ENCODE results near the gene SYNPO. TPM values are rescaled to one million over a fixed set of nuclear protein-coding genes. Genes with fewer than 3 reads are reported as not detected.

Gene SYNPO
- polyA plus RNA-seq, 2 of the 4 experiments (the other 2 are of a cell fraction) = 13.7 to 33.9 TPM

DNA sequence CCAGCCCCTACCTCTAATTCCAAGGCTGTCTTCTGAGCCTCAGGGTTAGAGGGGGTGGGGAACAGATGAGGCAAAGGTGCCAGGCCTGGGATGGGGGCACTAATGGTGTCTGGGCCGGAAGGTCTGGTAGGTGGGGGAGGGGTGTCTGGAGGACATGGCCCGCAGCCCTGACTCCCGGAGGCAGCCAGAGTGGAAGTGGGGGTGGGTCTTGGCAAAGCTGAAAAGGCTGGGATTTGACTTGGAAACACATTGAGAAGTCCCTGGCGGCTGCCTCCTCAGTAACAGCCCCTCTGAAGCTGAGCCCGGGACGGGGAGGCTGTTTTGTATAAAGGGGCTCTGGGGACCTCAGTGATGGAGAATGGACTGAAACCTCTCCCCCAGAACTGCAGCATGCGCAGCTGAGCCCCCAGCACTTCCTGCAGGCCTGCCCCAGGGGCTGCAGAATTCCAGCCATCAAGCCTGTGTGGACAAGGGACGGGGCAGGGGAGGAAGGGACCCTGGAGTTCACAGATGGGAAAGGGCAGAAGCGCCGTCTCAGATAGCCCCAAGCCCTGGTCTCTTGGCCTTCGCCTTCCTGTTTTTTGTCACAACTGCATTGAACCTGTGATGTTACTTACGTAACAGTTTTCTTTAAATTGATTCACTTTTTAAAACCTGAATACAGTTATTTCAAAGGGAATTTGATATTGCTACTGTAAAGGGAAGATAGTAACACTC is 49.3 kb upstream of the SYNPO start:
- CTCF ChIA-PET = interaction anchor here (1.1 to 2.1 kb wide), 3 partner anchors 13 to 31 kb away, joined by 3 to 8 read pairs (median 4); no protein-coding TSS in a partner anchor
- Histone ChIP-seq H3K27ac (peak overlapping the region in 1 of 2 experiments; percentile 25; a peak in 1 of 6 replicates), H3K4me3 (no peak overlapping the region), H3K9me3 (no peaks in the 10 kb centered on the region), H3K4me2 (no peak overlapping the region), H3K4me1 (no peaks in the 10 kb centered on the region)
- DNase-seq (ENCODE audit: low read depth in 1 of 2, low spot score in 1 of 2) (no peak), ATAC-seq (0 out of 6 replicates have a peak, but pooled peaks of 1 of the 2 experiments have one; percentile 15), FAIRE-seq (no peak)
- WGBS (ENCODE audit: missing lambda C conversion rate) = 83% methylated on average over 12 of the region's 12 CpGs
- TF ChIP-seq RAD21 (conservative IDR thresholded peaks at IDR 0.05 in 1 of 2, IDR thresholded peaks at IDR 0.05 in 1 of 2) = no peak
- POLR2A ChIA-PET = no interaction called here

- ChIA-PET CTCF (interaction anchor here (0.9 to 1.1 kb wide), 3 partner anchors 14 to 185 kb away, joined by 3 read pairs; partner anchors contain the start of gene SMIM3), POLR2A (no interaction called here)
- FAIRE-seq (no peak), ATAC-seq (no peak), DNase-seq (ENCODE audit: low read depth in 1 of 2, low spot score in 1 of 2) (peak in 1 of 2 experiments; percentile 14)
- 51% methylated on average over 3 of the region's 4 CpGs for WGBS (ENCODE audit: missing lambda C conversion rate)
- TF ChIP-seq MYC (IDR thresholded peaks at IDR 0.05; ENCODE audit: borderline replicate concordance, low read length) (no peak), HOXB13 (CRISPR knock-in tag; IDR thresholded peaks at IDR 0.05; ENCODE audit: low read depth) (no peak)
- TF ChIP-seq, protein P1, sequence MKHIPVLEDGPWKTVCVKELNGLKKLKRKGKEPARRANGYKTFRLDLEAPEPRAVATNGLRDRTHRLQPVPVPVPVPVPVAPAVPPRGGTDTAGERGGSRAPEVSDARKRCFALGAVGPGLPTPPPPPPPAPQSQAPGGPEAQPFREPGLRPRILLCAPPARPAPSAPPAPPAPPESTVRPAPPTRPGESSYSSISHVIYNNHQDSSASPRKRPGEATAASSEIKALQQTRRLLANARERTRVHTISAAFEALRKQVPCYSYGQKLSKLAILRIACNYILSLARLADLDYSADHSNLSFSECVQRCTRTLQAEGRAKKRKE (CRISPR knock-in tag; IDR thresholded peaks at IDR 0.05; ENCODE audit: low read depth) = no peak
- Histone ChIP-seq H3K27ac (no peak overlapping the region), H3K4me2 (no peak overlapping the region), H3K4me3 (no peak overlapping the region), H3K9me3 (no peaks in the 10 kb centered on the region), H3K4me1 (no peaks in the 10 kb centered on the region)
Observed at GRCh38 chr5:150593593-150593992, 46.9 kb upstream of the SYNPO start.

DNA sequence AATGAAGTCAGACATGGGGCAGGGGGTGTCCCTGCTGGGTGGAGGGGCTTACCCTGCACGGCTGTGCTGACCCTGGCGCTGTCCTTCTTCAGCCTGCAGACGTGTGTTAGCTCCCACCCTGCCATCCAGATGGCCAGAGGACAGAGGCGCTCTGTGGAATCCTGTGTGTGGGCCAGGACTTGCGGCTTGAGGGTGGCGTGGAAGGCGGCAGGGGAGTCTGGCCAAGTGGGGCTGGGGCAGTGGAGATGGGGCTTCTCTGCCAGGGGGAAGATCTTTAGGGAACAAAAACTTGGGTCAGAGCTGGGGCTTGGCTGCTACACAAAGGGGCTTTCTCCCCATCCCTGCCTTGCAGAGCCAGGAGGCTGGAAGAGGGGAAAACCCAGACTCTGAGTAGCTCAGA is 46.5 kb upstream of the SYNPO start:
- no peaks in the 10 kb centered on the region for H3K4me1 ChIP-seq
- no peak overlapping the region for H3K4me3 ChIP-seq
- DNase-seq (ENCODE audit: low read depth in 1 of 2, low spot score in 1 of 2) (no peak), FAIRE-seq (no peak), ATAC-seq (no peak)
- no peaks in the 10 kb centered on the region for H3K9me3 ChIP-seq
- POLR2A ChIA-PET = no interaction called here
- no peak overlapping the region for H3K4me2 ChIP-seq
- TF ChIP-seq MYC (IDR thresholded peaks at IDR 0.05; ENCODE audit: borderline replicate concordance, low read length) = no peak
- no peak for TF ChIP-seq MAFK (IDR thresholded peaks at IDR 0.05; ENCODE audit: partially characterized antibody)
- no peak for TF ChIP-seq MAX (IDR thresholded peaks at IDR 0.05)
- TF ChIP-seq KDM5A (IDR thresholded peaks at IDR 0.05) = no peak
- TF ChIP-seq, protein P2, sequence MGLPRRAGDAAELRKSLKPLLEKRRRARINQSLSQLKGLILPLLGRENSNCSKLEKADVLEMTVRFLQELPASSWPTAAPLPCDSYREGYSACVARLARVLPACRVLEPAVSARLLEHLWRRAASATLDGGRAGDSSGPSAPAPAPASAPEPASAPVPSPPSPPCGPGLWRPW (IDR thresholded peaks at IDR 0.05) = no peak
- TF ChIP-seq ESRRA (IDR thresholded peaks at IDR 0.05; ENCODE audit: borderline replicate concordance, low read length) = no peak
- no peak for TF ChIP-seq FOXS1 (CRISPR knock-in tag; IDR thresholded peaks at IDR 0.05)
- TF ChIP-seq RAD21 (conservative IDR thresholded peaks at IDR 0.05 in 1 of 2, IDR thresholded peaks at IDR 0.05 in 1 of 2) = no peak
- no peak for TF ChIP-seq FOSL2 (IDR thresholded peaks at IDR 0.05)
- no peak for TF ChIP-seq FOSL2 (CRISPR knock-in tag; IDR thresholded peaks at IDR 0.05)
- no peak for TF ChIP-seq HOXA7 (CRISPR knock-in tag; IDR thresholded peaks at IDR 0.05)
- TF ChIP-seq KDM1A (IDR thresholded peaks at IDR 0.05; ENCODE audit: low read depth) = no peak
- TF ChIP-seq PBX3 (IDR thresholded peaks at IDR 0.05) = no peak
- no peak for TF ChIP-seq BCL3 (IDR thresholded peaks at IDR 0.05)
- no peak overlapping the region for H3K27ac ChIP-seq
- WGBS (ENCODE audit: missing lambda C conversion rate) = 89% methylated on average over 6 of the region's 7 CpGs
- CTCF ChIA-PET = interaction anchor here (0.9 to 1.3 kb wide), 4 partner anchors 13 to 185 kb away, joined by 3 read pairs; partner anchors contain the start of gene SMIM3
